Activated naive CD4-positive, alpha-beta T cell treated with anti-CD3 and anti-CD28 coated beads for 36 hours (primary cell): Measurements from ENCODE around the gene TRPM7. TPM values are rescaled to one million over a fixed set of nuclear protein-coding genes. Genes with fewer than 3 reads are reported as not detected.
"Not testable (repeated sequence)": the region's sequence is repeated elsewhere in the genome, so short reads cannot be mapped to it uniquely, and the experiment has no call there.

Experiments used
- CTCF ChIA-PET: fragments of 350-600 bp; sonication (Branson Sonifier 250); formaldehyde crosslinking; loops from one replicate; lab custom pipeline; 2021; ENCODE audit warnings: antibody characterized with exemption; lab: Charles Lee
- DNase-seq: peaks from one replicate; pipeline ENCODE4 v3.0.0-alpha.2; 2020
- H3K27ac Mint-ChIP-seq: one replicate; pipeline ENCODE4 v1.8.0; 2021; ENCODE audit warnings: mild to moderate bottlenecking, mixed read lengths
- H3K27me3 Mint-ChIP-seq: one replicate; pipeline ENCODE4 v1.8.0; 2021; ENCODE audit warnings: low read depth, mixed read lengths
- H3K36me3 Mint-ChIP-seq: one replicate; pipeline ENCODE4 v1.8.0; 2021; ENCODE audit warnings: low read depth, mixed read lengths
- H3K4me1 Mint-ChIP-seq: one replicate; pipeline ENCODE4 v1.8.0; 2021; ENCODE audit warnings: low read depth, mixed read lengths
- H3K4me3 Mint-ChIP-seq: one replicate; pipeline ENCODE4 v1.8.0; 2021; ENCODE audit warnings: mild to moderate bottlenecking, moderate library complexity, mixed read lengths
- H3K9me3 Mint-ChIP-seq: one replicate; pipeline ENCODE4 v1.8.0; 2021; ENCODE audit warnings: mixed read lengths
- intact Hi-C: fragments of 100-400 bp; cut with micrococcal nuclease; formaldehyde crosslinking; loops from one replicate; pipeline ENCODE4 v1.15.1; 2023
- total RNA-seq, 2 experiments: library from RNA; stranded (reverse); gene quantifications; one replicate each; pipeline ENCODE4 v1.2.3, GENCODE V29; 2021

Gene TRPM7
- total RNA-seq, 2 experiments from 2014 or later = 31.1 to 32.7 TPM

DNA sequence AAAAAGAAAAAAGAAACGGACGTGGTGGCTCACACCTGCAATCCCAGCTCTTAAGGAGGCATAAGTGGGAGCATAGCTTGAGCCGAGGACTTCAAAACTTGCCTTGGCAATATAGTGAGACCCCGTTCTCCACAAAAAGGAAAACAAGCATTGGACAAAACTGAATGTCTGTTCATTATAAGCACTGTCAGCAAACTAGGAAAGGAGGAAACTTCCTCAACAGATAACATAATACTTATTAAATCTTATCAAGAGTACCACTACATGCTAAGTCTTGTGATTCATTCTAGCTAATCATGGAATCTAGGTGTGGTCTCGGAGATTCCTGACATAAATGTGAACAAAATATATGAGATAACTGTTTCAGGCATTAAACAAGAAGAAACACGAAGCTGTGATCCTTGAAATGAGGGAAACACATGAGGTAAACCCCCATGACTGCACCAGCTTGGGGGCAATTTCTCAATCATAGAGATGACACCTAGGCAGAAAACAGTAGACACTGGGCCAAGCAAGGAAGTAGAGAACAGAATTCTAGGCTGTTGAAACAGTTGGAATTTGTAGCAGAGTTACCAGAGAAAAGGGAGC, 33.3 kb downstream of the TRPM7 start:
- Mint-ChIP-seq H3K4me3 (no peak overlapping the region), H3K9me3 (no peaks in the 10 kb centered on the region), H3K27me3 (no peaks in the 10 kb centered on the region), H3K4me1 (peaks cover 19% of the 10 kb centered on the region), H3K36me3 (peaks cover 41% of the 10 kb centered on the region), H3K27ac (peak overlapping the region; percentile 47)
- intact Hi-C loops = no loop called here
- no peak for DNase-seq
- CTCF ChIA-PET = interaction anchor here (1.0 to 1.3 kb wide), 2 partner anchors 232 to 233 kb away, joined by 4 read pairs; no protein-coding TSS in a partner anchor

- intact Hi-C loops = no loop called here
- no peaks in the 10 kb centered on the region for H3K27me3 Mint-ChIP-seq
- no peak overlapping the region for H3K4me3 Mint-ChIP-seq
- H3K4me1 Mint-ChIP-seq = peaks cover 19% of the 10 kb centered on the region
- peaks cover 41% of the 10 kb centered on the region for H3K36me3 Mint-ChIP-seq
- CTCF ChIA-PET = interaction anchor here (0.7 to 2.9 kb wide), 3 partner anchors 22 to 224 kb away, joined by 3 to 7 read pairs (median 3); no protein-coding TSS in a partner anchor
- no peaks in the 10 kb centered on the region for H3K9me3 Mint-ChIP-seq
- no peak overlapping the region for H3K27ac Mint-ChIP-seq
- DNase-seq = no peak
These were observed 33.9 kb downstream of the TRPM7 start for GRCh38 chr15:50652671-50653070.

GRCh38 chr15:50641318-50641717, 45.3 kb downstream of the TRPM7 start:
- no peak for DNase-seq
- intact Hi-C loops = no loop called here
- CTCF ChIA-PET = no interaction called here
- Mint-ChIP-seq H3K4me1 (peaks cover 2% of the 10 kb centered on the region), H3K36me3 (peaks cover 30% of the 10 kb centered on the region), H3K27me3 (no peaks in the 10 kb centered on the region), H3K4me3 (no peak overlapping the region), H3K9me3 (no peaks in the 10 kb centered on the region), H3K27ac (no peak overlapping the region)

GRCh38 chr15:50636146-50636545, 50.5 kb downstream of the TRPM7 start:
- peaks cover 4% of the 10 kb centered on the region for H3K4me1 Mint-ChIP-seq
- peaks cover 17% of the 10 kb centered on the region for H3K36me3 Mint-ChIP-seq
- intact Hi-C loops = no loop called here
- H3K27me3 Mint-ChIP-seq = no peaks in the 10 kb centered on the region
- no peak overlapping the region for H3K4me3 Mint-ChIP-seq
- H3K27ac Mint-ChIP-seq = no peak overlapping the region
- CTCF ChIA-PET = interaction anchor here (0.6 kb wide), 1 partner anchor 1406 kb away, joined by 6 read pairs; no protein-coding TSS in a partner anchor
- no peak for DNase-seq
- H3K9me3 Mint-ChIP-seq = no peaks in the 10 kb centered on the region

DNA sequence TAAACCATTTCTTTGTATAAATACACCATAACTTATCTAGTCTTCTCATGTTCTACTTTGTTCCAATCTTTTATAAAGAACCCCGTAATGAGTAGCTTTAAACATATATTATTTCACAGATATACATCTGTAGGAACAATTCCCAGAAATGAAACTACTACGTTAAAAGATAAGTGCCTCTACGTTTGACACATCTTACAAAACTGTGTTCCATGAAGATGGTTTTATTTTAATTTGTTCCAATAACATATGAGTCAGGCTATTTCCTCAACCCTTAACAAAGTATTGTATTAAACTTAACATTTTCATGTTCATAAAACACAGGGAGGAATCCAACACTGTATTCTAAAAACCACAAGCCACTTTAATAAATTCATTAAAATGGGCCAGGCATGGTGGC, 52.9 kb downstream of the TRPM7 start:
- H3K27me3 Mint-ChIP-seq = no peaks in the 10 kb centered on the region
- H3K4me3 Mint-ChIP-seq = no peak overlapping the region
- CTCF ChIA-PET = interaction anchor here (0.9 kb wide), 1 partner anchor 275 kb away, joined by 3 read pairs; no protein-coding TSS in a partner anchor
- no peak for DNase-seq
- H3K9me3 Mint-ChIP-seq = no peaks in the 10 kb centered on the region
- no peak overlapping the region for H3K27ac Mint-ChIP-seq
- intact Hi-C loops = no loop called here
- peaks cover 17% of the 10 kb centered on the region for H3K36me3 Mint-ChIP-seq
- peaks cover 4% of the 10 kb centered on the region for H3K4me1 Mint-ChIP-seq

- no peak overlapping the region for H3K27ac Mint-ChIP-seq
- no peak overlapping the region for H3K4me3 Mint-ChIP-seq
- peaks cover 14% of the 10 kb centered on the region for H3K4me1 Mint-ChIP-seq
- intact Hi-C loops = no loop called here
- H3K36me3 Mint-ChIP-seq = peaks cover 28% of the 10 kb centered on the region
- CTCF ChIA-PET = no interaction called here
- DNase-seq = no peak
- no peaks in the 10 kb centered on the region for H3K9me3 Mint-ChIP-seq
- H3K27me3 Mint-ChIP-seq = no peaks in the 10 kb centered on the region
These were observed 58.2 kb downstream of the TRPM7 start for GRCh38 chr15:50628421-50628820.

- no peak for DNase-seq
- H3K4me1 Mint-ChIP-seq = peaks cover 14% of the 10 kb centered on the region
- CTCF ChIA-PET = interaction anchor here (1.0 kb wide), 1 partner anchor 259 kb away, joined by 3 read pairs; no protein-coding TSS in a partner anchor
These were observed 59.1 kb downstream of the TRPM7 start for GRCh38 chr15:50627351-50628055.

DNA sequence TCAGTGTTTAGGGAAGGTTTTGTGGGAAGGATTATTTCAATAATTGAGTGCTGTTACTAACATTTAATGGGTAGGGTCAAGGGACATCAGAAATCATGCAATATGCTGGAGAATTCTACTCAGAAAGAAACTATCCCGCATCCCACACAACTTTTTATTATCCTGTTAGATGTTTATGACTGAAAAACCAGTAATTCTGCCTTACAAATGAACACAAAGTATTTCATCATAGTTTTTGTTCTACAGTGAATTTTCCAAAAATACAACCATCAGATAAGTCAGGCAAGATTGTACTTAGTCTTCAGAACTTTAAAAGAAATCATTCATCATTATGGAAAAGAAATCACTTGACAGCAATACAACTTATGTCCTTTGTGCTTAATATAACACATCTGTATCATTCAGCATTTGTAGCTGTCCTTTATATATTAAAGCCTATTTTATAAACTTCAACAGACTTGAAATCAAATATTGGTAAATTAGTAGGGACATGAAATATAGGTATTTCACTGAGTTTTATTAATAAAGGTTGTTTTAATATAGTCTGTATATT, 61.9 kb downstream of the TRPM7 start:
- Mint-ChIP-seq H3K27me3 (no peaks in the 10 kb centered on the region), H3K4me1 (peaks cover 14% of the 10 kb centered on the region), H3K9me3 (no peaks in the 10 kb centered on the region), H3K4me3 (no peak overlapping the region), H3K36me3 (peaks cover 28% of the 10 kb centered on the region), H3K27ac (no peak overlapping the region)
- intact Hi-C loops = no loop called here
- CTCF ChIA-PET = no interaction called here
- no peak for DNase-seq

More at GRCh38 chr15:50627351-50628055, 59.1 kb downstream of the TRPM7 start:
- intact Hi-C loops = no loop called here
- Mint-ChIP-seq H3K27ac (peak overlapping the region; percentile 1), H3K27me3 (no peaks in the 10 kb centered on the region), H3K9me3 (no peaks in the 10 kb centered on the region), H3K36me3 (peaks cover 28% of the 10 kb centered on the region), H3K4me3 (no peak overlapping the region)

DNA sequence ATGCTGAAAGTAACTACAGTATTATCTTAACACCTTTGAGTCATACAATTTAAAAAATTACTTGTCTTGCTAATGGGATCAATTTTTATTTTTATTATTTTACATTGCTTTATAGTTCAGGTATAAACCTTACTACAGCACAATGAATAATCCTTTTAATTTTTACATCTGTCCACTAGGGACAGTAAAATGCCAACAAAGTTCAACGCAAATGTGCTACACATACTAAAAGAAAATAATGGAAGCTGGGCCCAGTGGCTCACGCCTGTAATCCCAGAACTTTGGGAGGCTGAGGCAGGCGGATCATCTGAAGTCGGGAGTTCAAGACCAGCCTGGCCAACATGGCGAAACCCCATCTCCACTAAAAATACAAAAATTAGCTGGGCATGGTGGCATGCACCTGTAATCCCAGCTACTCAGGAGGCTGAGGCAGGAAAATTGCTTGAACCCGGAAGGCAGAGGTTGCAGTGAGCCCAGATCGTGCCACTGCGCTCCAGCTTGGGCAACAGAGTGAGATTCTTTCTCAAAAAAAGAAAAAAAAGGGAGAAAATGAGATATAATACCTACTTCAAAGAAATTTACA, 64.1 kb downstream of the TRPM7 start:
- H3K27me3 Mint-ChIP-seq, H3K27ac Mint-ChIP-seq, intact Hi-C loops, H3K4me3 Mint-ChIP-seq, H3K4me1 Mint-ChIP-seq, DNase-seq, H3K9me3 Mint-ChIP-seq: not testable (repeated sequence)
- CTCF ChIA-PET = interaction anchor here (0.6 to 1.0 kb wide), 3 partner anchors 42 to 154 kb away, joined by 3 to 4 read pairs (median 3); no protein-coding TSS in a partner anchor
- H3K36me3 Mint-ChIP-seq = peaks cover 31% of the 10 kb centered on the region

DNA sequence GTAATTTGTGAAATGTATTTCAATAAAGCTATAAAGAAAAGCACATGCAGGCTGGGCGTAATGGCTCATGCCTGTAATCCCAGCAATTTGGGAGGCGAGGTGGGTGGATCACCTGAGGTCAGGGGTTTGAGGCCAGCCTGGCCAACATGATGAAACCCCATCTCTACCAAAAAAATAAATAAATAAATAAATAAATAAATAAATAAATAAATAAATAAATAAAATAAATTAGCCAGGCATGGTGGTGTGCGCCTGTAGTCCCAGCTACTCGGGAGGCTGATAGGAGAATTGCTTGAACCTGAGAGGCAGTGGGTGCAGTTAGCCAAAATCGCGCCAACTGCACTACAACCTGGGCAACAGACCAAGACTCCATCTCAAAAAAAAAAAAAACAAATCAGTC, 69.6 kb downstream of the TRPM7 start:
- intact Hi-C loops, DNase-seq, H3K4me3 Mint-ChIP-seq, H3K4me1 Mint-ChIP-seq, H3K27ac Mint-ChIP-seq, H3K9me3 Mint-ChIP-seq, CTCF ChIA-PET, H3K27me3 Mint-ChIP-seq: not testable (repeated sequence)
- H3K36me3 Mint-ChIP-seq = peaks cover 19% of the 10 kb centered on the region

DNA sequence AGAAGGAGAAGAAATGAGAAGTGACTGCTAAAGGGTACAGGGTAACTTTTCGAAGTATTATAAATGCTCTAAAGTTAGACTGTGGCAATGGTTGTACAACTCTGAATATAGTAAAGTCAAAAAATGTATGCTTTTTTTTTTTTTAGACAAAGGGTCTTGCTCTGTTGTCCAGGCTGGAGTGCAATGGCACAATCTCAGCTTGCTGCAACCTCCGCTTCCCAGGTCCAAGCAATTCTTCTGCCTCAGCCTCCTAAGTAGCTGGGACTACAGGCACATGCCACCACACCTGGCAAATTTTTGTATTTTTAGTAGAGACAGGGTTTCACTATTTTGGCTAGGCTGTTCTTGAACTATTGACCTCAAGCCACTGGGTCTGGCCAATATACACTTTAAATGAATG, 70.0 kb downstream of the TRPM7 start:
- CTCF ChIA-PET, H3K4me1 Mint-ChIP-seq: not testable (repeated sequence)
- peaks cover 23% of the 10 kb centered on the region for H3K36me3 Mint-ChIP-seq

DNA sequence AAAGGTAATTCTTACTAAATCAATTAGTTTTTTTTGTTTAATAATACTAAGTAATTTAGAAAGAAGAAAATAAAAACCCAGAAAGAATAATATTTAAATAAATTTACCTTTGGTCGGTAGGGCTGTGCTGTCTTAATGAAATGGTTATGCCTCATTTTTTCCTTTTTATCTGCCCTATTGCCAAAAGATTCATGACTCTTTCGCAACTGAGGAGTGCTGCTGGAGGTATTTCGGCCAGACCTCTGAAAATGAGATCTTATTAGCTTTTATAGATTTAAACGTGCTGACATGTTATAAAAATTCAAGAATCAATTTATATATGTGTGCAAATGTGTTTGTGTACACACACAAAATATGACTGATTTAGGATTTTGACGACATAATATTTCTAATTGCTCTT, 73.0 kb downstream of the TRPM7 start:
- intact Hi-C loops = no loop called here
- H3K36me3 Mint-ChIP-seq = peaks cover 25% of the 10 kb centered on the region

More for the DNA sequence above, 70.0 kb downstream of the TRPM7 start:
- H3K9me3 Mint-ChIP-seq, H3K4me3 Mint-ChIP-seq, DNase-seq, H3K27ac Mint-ChIP-seq, intact Hi-C loops, H3K27me3 Mint-ChIP-seq: not testable (repeated sequence)

More for the DNA sequence above, 73.0 kb downstream of the TRPM7 start:
- no peaks in the 10 kb centered on the region for H3K9me3 Mint-ChIP-seq
- DNase-seq = no peak
- CTCF ChIA-PET = no interaction called here
- H3K27ac Mint-ChIP-seq = no peak overlapping the region
- H3K27me3 Mint-ChIP-seq = no peaks in the 10 kb centered on the region
- H3K4me3 Mint-ChIP-seq = no peak overlapping the region
- H3K4me1 Mint-ChIP-seq = no peaks in the 10 kb centered on the region
